Testis (tissue), 2 donors: Measurements from ENCODE around the gene PTPRE.

Source experiments
- POLR2A ChIP-seq: fragments of 450-650 bp; IDR thresholded peaks from one replicate; pipeline ENCODE4 v1.6.1; 2017; ENCODE audit warnings: antibody characterized with exemption, mild to moderate bottlenecking, moderate library complexity
- TF ChIP-seq, protein P1 (sequence below), 3 experiments: fragments of 450-650 bp in 2 of 3; fragments of 200-600 bp in 1 of 3; sonication (generic) in 1 of 3; IDR thresholded peaks; one replicate each; pipeline ENCODE4 v1.5.1; 2016 to 2019; ENCODE audit warnings: antibody characterized with exemption in 3 of 3, mild to moderate bottlenecking in 2 of 3, moderate library complexity in 1 of 3

DNA sequence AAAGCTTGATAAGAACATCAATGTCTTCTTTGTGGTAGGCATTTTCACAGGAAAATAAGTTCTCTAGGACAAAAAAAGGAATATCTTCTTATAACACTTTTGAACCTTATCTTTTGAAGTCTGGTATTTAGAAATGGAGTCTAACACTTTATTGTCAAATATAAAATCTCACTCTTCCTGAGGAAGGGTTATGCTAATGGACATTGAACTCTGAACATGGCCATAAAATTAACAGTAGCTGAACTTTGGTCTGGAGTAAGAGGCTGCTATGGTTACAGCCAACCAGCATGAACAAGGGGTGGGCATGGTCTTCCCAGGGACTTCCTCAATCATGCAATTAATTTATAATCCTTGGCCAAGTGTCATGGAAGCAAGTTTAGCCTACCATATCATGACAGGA lies 14.2 kb upstream of the PTPRE start, which contains the start of gene CLRN3:
- TF ChIP-seq, protein P1, sequence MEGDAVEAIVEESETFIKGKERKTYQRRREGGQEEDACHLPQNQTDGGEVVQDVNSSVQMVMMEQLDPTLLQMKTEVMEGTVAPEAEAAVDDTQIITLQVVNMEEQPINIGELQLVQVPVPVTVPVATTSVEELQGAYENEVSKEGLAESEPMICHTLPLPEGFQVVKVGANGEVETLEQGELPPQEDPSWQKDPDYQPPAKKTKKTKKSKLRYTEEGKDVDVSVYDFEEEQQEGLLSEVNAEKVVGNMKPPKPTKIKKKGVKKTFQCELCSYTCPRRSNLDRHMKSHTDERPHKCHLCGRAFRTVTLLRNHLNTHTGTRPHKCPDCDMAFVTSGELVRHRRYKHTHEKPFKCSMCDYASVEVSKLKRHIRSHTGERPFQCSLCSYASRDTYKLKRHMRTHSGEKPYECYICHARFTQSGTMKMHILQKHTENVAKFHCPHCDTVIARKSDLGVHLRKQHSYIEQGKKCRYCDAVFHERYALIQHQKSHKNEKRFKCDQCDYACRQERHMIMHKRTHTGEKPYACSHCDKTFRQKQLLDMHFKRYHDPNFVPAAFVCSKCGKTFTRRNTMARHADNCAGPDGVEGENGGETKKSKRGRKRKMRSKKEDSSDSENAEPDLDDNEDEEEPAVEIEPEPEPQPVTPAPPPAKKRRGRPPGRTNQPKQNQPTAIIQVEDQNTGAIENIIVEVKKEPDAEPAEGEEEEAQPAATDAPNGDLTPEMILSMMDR (IDR thresholded peaks at IDR 0.05): no peak
- no peak for TF ChIP-seq POLR2A
